Measurements from ENCODE around the gene KLC3.

Gene KLC3

GRCh38 chr19:45351401-45351952 is 10.9 kb downstream of the KLC3 start:
- H3K4me3 ChIP-seq (ENCODE audit: low read length): no peak overlapping the region
- no peak overlapping the region for H3K4me2 ChIP-seq (ENCODE audit: low read length)
- H3K9me3 ChIP-seq (replicated peaks; ENCODE audit: low read length): no peaks in the 10 kb centered on the region
- no peaks in the 10 kb centered on the region for H3K27me3 ChIP-seq (ENCODE audit: control insufficient read depth, insufficient read depth, low read length)
- peaks cover 71% of the 10 kb centered on the region for H3K36me3 ChIP-seq (ENCODE audit: insufficient read depth, low read length)
- no peaks in the 10 kb centered on the region for H3K4me1 ChIP-seq (ENCODE audit: control insufficient read depth, insufficient read depth, low read length)
- no peak overlapping the region for H3K9ac ChIP-seq (ENCODE audit: low read depth, low read length)

DNA sequence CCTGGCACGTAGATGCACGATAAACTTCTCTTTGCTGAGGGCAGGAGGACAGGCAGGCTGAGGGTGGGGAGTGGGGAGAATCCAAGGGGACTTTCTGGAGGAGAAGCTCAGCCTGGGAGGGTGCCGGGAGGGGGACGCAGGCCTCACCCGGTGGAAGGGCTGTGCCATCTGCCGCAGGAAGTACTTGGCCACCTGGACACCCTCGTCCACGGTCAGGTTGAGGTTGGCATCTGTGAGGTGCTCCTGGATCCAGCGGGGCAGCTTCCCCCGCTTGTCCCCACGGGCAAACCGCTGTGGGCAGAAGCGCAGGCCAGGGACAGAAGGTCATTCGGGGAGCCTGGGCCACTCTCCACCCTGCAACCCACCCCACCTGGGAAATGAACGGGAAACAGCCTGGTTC is 11.5 kb downstream of the KLC3 start:
- Histone ChIP-seq H3K9me3 (replicated peaks; ENCODE audit: low read length) (no peaks in the 10 kb centered on the region), H3K4me1 (ENCODE audit: control insufficient read depth, insufficient read depth, low read length) (no peaks in the 10 kb centered on the region), H3K4me2 (ENCODE audit: low read length) (no peak overlapping the region), H3K36me3 (ENCODE audit: insufficient read depth, low read length) (peaks cover 77% of the 10 kb centered on the region), H3K4me3 (ENCODE audit: low read length) (no peak overlapping the region), H3K9ac (ENCODE audit: low read depth, low read length) (no peak overlapping the region), H3K27me3 (ENCODE audit: control insufficient read depth, insufficient read depth, low read length) (no peaks in the 10 kb centered on the region)

- peaks cover 81% of the 10 kb centered on the region for H3K36me3 ChIP-seq (ENCODE audit: insufficient read depth, low read length)
- no peak overlapping the region for H3K4me2 ChIP-seq (ENCODE audit: low read length)
- no peaks in the 10 kb centered on the region for H3K4me1 ChIP-seq (ENCODE audit: control insufficient read depth, insufficient read depth, low read length)
- no peaks in the 10 kb centered on the region for H3K9me3 ChIP-seq (replicated peaks; ENCODE audit: low read length)
- H3K9ac ChIP-seq (ENCODE audit: low read depth, low read length): no peak overlapping the region
- no peak overlapping the region for H3K4me3 ChIP-seq (ENCODE audit: low read length)
- H3K27me3 ChIP-seq (ENCODE audit: control insufficient read depth, insufficient read depth, low read length): no peaks in the 10 kb centered on the region
Measured at GRCh38 chr19:45352471-45352870, 11.9 kb downstream of the KLC3 start.

GRCh38 chr19:45352914-45353796 is 12.6 kb downstream of the KLC3 start:
- Histone ChIP-seq H3K4me3 (ENCODE audit: low read length) (no peak overlapping the region), H3K36me3 (ENCODE audit: insufficient read depth, low read length) (peaks cover 87% of the 10 kb centered on the region), H3K27me3 (ENCODE audit: control insufficient read depth, insufficient read depth, low read length) (no peaks in the 10 kb centered on the region), H3K9me3 (replicated peaks; ENCODE audit: low read length) (no peaks in the 10 kb centered on the region), H3K4me2 (ENCODE audit: low read length) (no peak overlapping the region), H3K9ac (ENCODE audit: low read depth, low read length) (no peak overlapping the region), H3K4me1 (ENCODE audit: control insufficient read depth, insufficient read depth, low read length) (no peaks in the 10 kb centered on the region)

GRCh38 chr19:45354241-45354842 is 13.8 kb downstream of the KLC3 start:
- no peak overlapping the region for H3K9ac ChIP-seq (ENCODE audit: low read depth, low read length)
- H3K4me1 ChIP-seq (ENCODE audit: control insufficient read depth, insufficient read depth, low read length): no peaks in the 10 kb centered on the region

GRCh38 chr19:45355402-45355801 is 14.9 kb downstream of the KLC3 start:
- H3K9me3 ChIP-seq (replicated peaks; ENCODE audit: low read length): no peaks in the 10 kb centered on the region
- H3K9ac ChIP-seq (ENCODE audit: low read depth, low read length): no peak overlapping the region
- H3K27me3 ChIP-seq (ENCODE audit: control insufficient read depth, insufficient read depth, low read length): no peaks in the 10 kb centered on the region
- H3K4me1 ChIP-seq (ENCODE audit: control insufficient read depth, insufficient read depth, low read length): no peaks in the 10 kb centered on the region
- H3K4me2 ChIP-seq (ENCODE audit: low read length): no peak overlapping the region
- H3K36me3 ChIP-seq (ENCODE audit: insufficient read depth, low read length): peaks cover 90% of the 10 kb centered on the region
- H3K4me3 ChIP-seq (ENCODE audit: low read length): no peak overlapping the region

More at GRCh38 chr19:45354241-45354842, 13.8 kb downstream of the KLC3 start:
- Histone ChIP-seq H3K4me2 (ENCODE audit: low read length) (no peak overlapping the region), H3K36me3 (ENCODE audit: insufficient read depth, low read length) (peaks cover 96% of the 10 kb centered on the region), H3K4me3 (ENCODE audit: low read length) (no peak overlapping the region), H3K9me3 (replicated peaks; ENCODE audit: low read length) (no peaks in the 10 kb centered on the region), H3K27me3 (ENCODE audit: control insufficient read depth, insufficient read depth, low read length) (no peaks in the 10 kb centered on the region)

DNA sequence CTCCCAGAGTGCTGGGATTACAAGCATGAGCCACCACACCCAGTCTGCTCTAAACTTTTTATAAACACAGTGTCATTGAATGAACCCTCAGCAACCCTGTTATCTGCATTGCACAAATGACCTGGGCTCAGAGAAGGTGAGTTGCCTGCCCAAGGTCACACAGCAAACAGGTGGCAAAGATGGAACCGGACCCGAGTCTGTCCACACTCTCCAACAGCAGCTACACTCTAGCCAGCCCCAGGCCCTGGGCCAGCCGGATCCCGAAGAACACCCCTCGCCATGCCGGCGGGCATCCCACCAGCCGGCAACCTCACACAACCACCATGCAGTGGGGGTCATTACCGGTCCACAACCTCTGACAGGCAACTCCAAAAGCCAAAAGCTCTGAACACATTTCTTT is 15.4 kb downstream of the KLC3 start:
- H3K9me3 ChIP-seq (replicated peaks; ENCODE audit: low read length): no peaks in the 10 kb centered on the region
- no peaks in the 10 kb centered on the region for H3K4me1 ChIP-seq (ENCODE audit: control insufficient read depth, insufficient read depth, low read length)
- H3K27me3 ChIP-seq (ENCODE audit: control insufficient read depth, insufficient read depth, low read length): no peaks in the 10 kb centered on the region
- H3K9ac ChIP-seq (ENCODE audit: low read depth, low read length): no peak overlapping the region
- H3K36me3 ChIP-seq (ENCODE audit: insufficient read depth, low read length): peaks cover 85% of the 10 kb centered on the region
- no peak overlapping the region for H3K4me2 ChIP-seq (ENCODE audit: low read length)
- H3K4me3 ChIP-seq (ENCODE audit: low read length): no peak overlapping the region

DNA sequence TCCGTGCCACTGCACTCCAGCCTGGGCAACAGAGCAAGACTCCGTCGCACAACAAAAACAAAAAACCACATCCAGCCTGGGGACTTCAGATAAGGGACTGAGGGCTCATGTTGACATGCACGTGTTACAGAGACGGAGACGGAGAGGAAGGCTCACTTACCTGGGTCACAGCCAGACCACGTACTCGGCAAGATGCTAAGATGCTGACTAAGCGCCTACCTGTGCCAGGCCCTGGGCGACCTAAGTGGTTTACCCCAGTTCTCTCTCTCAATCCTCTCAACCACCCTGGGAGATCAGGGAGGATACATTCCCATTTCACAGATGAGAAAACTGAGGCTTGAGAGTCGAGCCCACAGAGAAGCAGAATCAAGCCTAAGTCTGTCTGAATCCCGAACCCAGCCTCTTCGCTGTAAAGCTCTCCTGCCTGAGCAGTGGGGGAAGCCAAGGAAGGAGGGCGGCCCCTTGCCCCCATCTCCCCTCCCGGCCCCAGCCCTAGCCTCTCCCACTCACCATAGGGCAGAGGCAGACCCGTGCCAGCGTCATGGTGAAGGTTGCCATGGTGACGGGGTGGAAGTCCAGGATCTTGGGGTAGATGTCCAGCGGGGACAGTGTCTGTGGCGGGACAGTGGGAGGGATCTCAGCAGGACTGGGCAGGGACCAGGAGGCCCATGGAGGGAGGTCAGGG is 16.4 kb downstream of the KLC3 start:
- Histone ChIP-seq H3K36me3 (ENCODE audit: insufficient read depth, low read length) (peaks cover 86% of the 10 kb centered on the region), H3K4me2 (ENCODE audit: low read length) (no peak overlapping the region), H3K4me3 (ENCODE audit: low read length) (no peak overlapping the region)

DNA sequence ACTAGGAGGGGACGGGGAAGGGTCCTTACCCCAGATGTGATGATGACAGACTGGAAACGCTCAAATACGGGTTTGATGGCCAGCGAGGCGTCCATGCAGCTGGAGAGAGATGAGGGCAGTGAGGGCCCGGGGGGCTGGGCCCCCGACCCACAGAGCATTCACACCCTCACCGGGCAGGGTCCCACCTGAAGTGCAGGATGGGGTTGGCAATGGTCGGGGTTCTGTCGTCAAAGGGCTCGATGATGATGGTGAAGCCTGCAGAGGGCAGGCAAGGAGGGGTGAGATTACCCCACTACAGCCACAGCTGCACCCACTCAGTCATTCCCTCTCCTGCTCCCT is 16.9 kb downstream of the KLC3 start:
- Histone ChIP-seq H3K27me3 (ENCODE audit: control insufficient read depth, insufficient read depth, low read length) (no peaks in the 10 kb centered on the region), H3K9ac (ENCODE audit: low read depth, low read length) (no peak overlapping the region), H3K4me1 (ENCODE audit: control insufficient read depth, insufficient read depth, low read length) (no peaks in the 10 kb centered on the region), H3K4me3 (ENCODE audit: low read length) (no peak overlapping the region), H3K36me3 (ENCODE audit: insufficient read depth, low read length) (peaks cover 86% of the 10 kb centered on the region), H3K4me2 (ENCODE audit: low read length) (no peak overlapping the region), H3K9me3 (replicated peaks; ENCODE audit: low read length) (no peaks in the 10 kb centered on the region)

More for the DNA sequence above, 16.4 kb downstream of the KLC3 start:
- Histone ChIP-seq H3K9me3 (replicated peaks; ENCODE audit: low read length) (no peaks in the 10 kb centered on the region), H3K4me1 (ENCODE audit: control insufficient read depth, insufficient read depth, low read length) (no peaks in the 10 kb centered on the region), H3K27me3 (ENCODE audit: control insufficient read depth, insufficient read depth, low read length) (no peaks in the 10 kb centered on the region), H3K9ac (ENCODE audit: low read depth, low read length) (no peak overlapping the region)

DNA sequence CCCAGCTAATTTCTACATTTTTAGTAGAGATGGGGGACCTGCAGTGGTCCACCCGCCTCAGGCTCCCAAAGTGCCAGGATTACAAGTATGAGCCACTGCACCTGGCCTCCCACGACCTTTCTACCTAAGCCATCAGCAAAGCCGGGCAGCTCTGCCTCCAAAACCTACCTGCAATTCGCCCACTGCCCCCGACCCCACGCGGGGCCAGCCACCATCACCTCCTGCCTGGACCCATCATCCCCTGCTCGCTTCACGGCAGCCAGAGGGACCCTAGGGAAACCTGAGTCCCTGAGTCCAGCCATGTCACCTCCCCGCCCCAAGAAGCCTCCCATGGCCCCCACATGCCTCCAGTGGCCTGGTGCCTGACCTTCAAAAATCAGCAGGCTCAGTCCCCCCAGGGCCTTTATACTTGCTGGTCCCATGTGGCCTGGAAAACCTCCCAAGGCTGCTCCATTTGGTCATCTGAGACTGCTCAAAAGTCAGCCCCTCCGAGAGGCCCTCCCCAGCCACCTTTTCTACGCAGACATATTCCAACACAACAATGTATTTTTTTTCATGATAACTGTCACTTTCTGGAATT is 17.8 kb downstream of the KLC3 start:
- Histone ChIP-seq H3K4me1 (ENCODE audit: control insufficient read depth, insufficient read depth, low read length) (no peaks in the 10 kb centered on the region), H3K9me3 (replicated peaks; ENCODE audit: low read length) (no peaks in the 10 kb centered on the region), H3K4me3 (ENCODE audit: low read length) (no peak overlapping the region), H3K4me2 (ENCODE audit: low read length) (no peak overlapping the region), H3K27me3 (ENCODE audit: control insufficient read depth, insufficient read depth, low read length) (no peaks in the 10 kb centered on the region), H3K36me3 (ENCODE audit: insufficient read depth, low read length) (peaks cover 84% of the 10 kb centered on the region), H3K9ac (ENCODE audit: low read depth, low read length) (no peak overlapping the region)

DNA sequence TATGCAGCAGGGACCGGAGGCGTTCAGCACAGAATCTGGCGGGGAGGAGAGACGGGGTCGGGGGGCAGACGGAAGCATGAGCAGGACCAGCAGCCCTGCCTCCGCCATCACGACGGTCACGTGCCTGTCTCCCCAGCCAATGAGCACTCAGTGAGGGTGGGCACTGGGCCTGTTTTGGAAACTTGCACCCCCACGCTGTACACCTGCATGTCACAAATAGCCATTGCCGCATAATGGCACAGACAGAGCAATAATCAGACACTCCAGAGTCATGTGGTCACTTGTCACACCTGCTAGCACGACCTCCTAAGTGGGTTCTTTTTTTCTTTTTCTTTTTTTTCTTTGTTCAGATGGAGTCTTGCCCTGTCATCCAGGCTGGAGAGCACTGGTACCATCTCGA is 21.1 kb downstream of the KLC3 start:
- peaks cover 72% of the 10 kb centered on the region for H3K36me3 ChIP-seq (ENCODE audit: insufficient read depth, low read length)
- H3K27me3 ChIP-seq (ENCODE audit: control insufficient read depth, insufficient read depth, low read length): no peaks in the 10 kb centered on the region
- no peaks in the 10 kb centered on the region for H3K9me3 ChIP-seq (replicated peaks; ENCODE audit: low read length)
- H3K9ac ChIP-seq (ENCODE audit: low read depth, low read length): no peak overlapping the region
- no peak overlapping the region for H3K4me3 ChIP-seq (ENCODE audit: low read length)
- no peaks in the 10 kb centered on the region for H3K4me1 ChIP-seq (ENCODE audit: control insufficient read depth, insufficient read depth, low read length)
- no peak overlapping the region for H3K4me2 ChIP-seq (ENCODE audit: low read length)
